ENCODE measurements around the gene RUNX2.
"Not testable (repeated sequence)": the region's sequence is repeated elsewhere in the genome, so short reads cannot be mapped to it uniquely, and the experiment has no call there.

The RUNX2 gene

GRCh38 chr6:45668705-45669104 is 340.6 kb downstream of the RUNX2 start:
- DNase-seq (ENCODE audit: low read depth) = no peak
- H3K4me3 ChIP-seq (ENCODE audit: control insufficient read depth, low read depth, low read length) = no peak overlapping the region
- TF ChIP-seq CTCF (conservative IDR thresholded peaks at IDR 0.05; ENCODE audit: control insufficient read depth, insufficient read depth, low read depth, low read length) = no peak

GRCh38 chr6:45673167-45673566 is 345.0 kb downstream of the RUNX2 start:
- not testable (repeated sequence) for H3K4me3 ChIP-seq (ENCODE audit: control insufficient read depth, low read depth, low read length); DNase-seq (ENCODE audit: low read depth)

GRCh38 chr6:45675166-45675565 is 347.0 kb downstream of the RUNX2 start:
- DNase-seq (ENCODE audit: low read depth); H3K4me3 ChIP-seq (ENCODE audit: control insufficient read depth, low read depth, low read length): not testable (repeated sequence)

- DNase-seq (ENCODE audit: low read depth) = no peak
- TF ChIP-seq CTCF (conservative IDR thresholded peaks at IDR 0.05; ENCODE audit: control insufficient read depth, insufficient read depth, low read depth, low read length) = no peak
These were observed 347.5 kb downstream of the RUNX2 start for GRCh38 chr6:45675634-45676033.

GRCh38 chr6:45676380-45676779 is 348.2 kb downstream of the RUNX2 start:
- TF ChIP-seq CTCF (conservative IDR thresholded peaks at IDR 0.05; ENCODE audit: control insufficient read depth, insufficient read depth, low read depth, low read length) = no peak
- DNase-seq (ENCODE audit: low read depth) = no peak
- H3K4me3 ChIP-seq (ENCODE audit: control insufficient read depth, low read depth, low read length) = no peak overlapping the region

More at GRCh38 chr6:45675634-45676033, 347.5 kb downstream of the RUNX2 start:
- no peak overlapping the region for H3K4me3 ChIP-seq (ENCODE audit: control insufficient read depth, low read depth, low read length)

- H3K4me3 ChIP-seq (ENCODE audit: control insufficient read depth, low read depth, low read length) = no peak overlapping the region
- DNase-seq (ENCODE audit: low read depth) = peak; percentile 54
These were observed 349.5 kb downstream of the RUNX2 start for GRCh38 chr6:45677381-45678284.

GRCh38 chr6:45678285-45678607 is 350.1 kb downstream of the RUNX2 start:
- no peak for TF ChIP-seq CTCF (conservative IDR thresholded peaks at IDR 0.05; ENCODE audit: control insufficient read depth, insufficient read depth, low read depth, low read length)
- H3K4me3 ChIP-seq (ENCODE audit: control insufficient read depth, low read depth, low read length) = no peak overlapping the region
- DNase-seq (ENCODE audit: low read depth) = no peak

More at GRCh38 chr6:45677381-45678284, 349.5 kb downstream of the RUNX2 start:
- no peak for TF ChIP-seq CTCF (conservative IDR thresholded peaks at IDR 0.05; ENCODE audit: control insufficient read depth, insufficient read depth, low read depth, low read length)

- no peak for DNase-seq (ENCODE audit: low read depth)
- no peak for TF ChIP-seq CTCF (conservative IDR thresholded peaks at IDR 0.05; ENCODE audit: control insufficient read depth, insufficient read depth, low read depth, low read length)
- H3K4me3 ChIP-seq (ENCODE audit: control insufficient read depth, low read depth, low read length) = no peak overlapping the region
These were observed 351.0 kb downstream of the RUNX2 start for GRCh38 chr6:45679163-45679562.
